Body of pancreas (tissue), 4 donors: Measurements from ENCODE around the gene SYNE3. TPM values are rescaled to one million over a fixed set of nuclear protein-coding genes. Genes with fewer than 3 reads are reported as not detected.

Experiments used
- ATAC-seq: fragments of 150-250 bp; one replicate; pipeline ENCODE4 v1.9.1; 2016
- DNase-seq, 4 donors: peaks; one replicate each; pipeline ENCODE4 v3.0.0-alpha.2; 2019
- H3K27ac ChIP-seq, 4 donors: fragments of 200-600 bp; sonication (generic); 1 replicate in 3 of 4; 2 replicates in 1 of 4; pipeline versions ENCODE4 v1.5.1 to v1.6.1; 2016 to 2019; ENCODE audit warnings: mild to moderate bottlenecking in 1 of 4, mixed read lengths in 1 of 4, moderate library complexity in 1 of 4
- H3K27me3 ChIP-seq, 2 donors: fragments of 200-600 bp; sonication (generic); one replicate each; pipeline ENCODE4 v1.6.0; 2016; ENCODE audit warnings: mild to moderate bottlenecking in 1 of 2
- H3K36me3 ChIP-seq, 2 donors: fragments of 200-600 bp; sonication (generic); replicated peaks in 1 of 2; 2 replicates each; pipeline ENCODE4 v1.5.1; 2016; ENCODE audit warnings: low read depth in 2 of 2; ENCODE audit not compliant: insufficient read depth in 1 of 2
- H3K4me1 ChIP-seq: fragments of 200-600 bp; sonication (generic); one replicate; pipeline ENCODE4 v1.6.0; 2016
- H3K4me3 ChIP-seq, 2 donors: fragments of 200-600 bp; sonication (generic); 1 replicate in 1 of 2; 2 replicates in 1 of 2; pipeline ENCODE4 v1.5.1; 2016 to 2019
- H3K9me3 ChIP-seq, 3 donors: fragments of 200-600 bp; sonication (generic); 1 replicate in 2 of 3; 2 replicates in 1 of 3; pipeline ENCODE4 v1.5.1; 2016
- POLR2A ChIP-seq, 3 donors: fragments of 450-650 bp; IDR thresholded peaks; one replicate each; pipeline ENCODE4 v1.6.1; 2016; ENCODE audit warnings: antibody characterized with exemption in 3 of 3, mild to moderate bottlenecking in 2 of 3
- WGBS, 2 donors: methylation state at CpG; one replicate each; pipeline ENCODE4 v1.1.5; 2017; 5-methylcytosine and 5-hydroxymethylcytosine counted together
- intact Hi-C: fragments of 100-400 bp; cut with DNase I; formaldehyde crosslinking; loops from one replicate; pipeline ENCODE4 v1.15.1; 2023
- total RNA-seq, 2 donors: library from RNA; depleted of rRNA; stranded (reverse); fragments of >200 nt; gene quantifications; one replicate each; pipeline ENCODE4 v1.1.0, GENCODE V29; 2016
- TF ChIP-seq, protein P1 (sequence below), 7 experiments: fragments of 450-650 bp in 4 of 7; fragments of 200-600 bp in 3 of 7; sonication (generic) in 3 of 7; IDR thresholded peaks; one replicate each; pipeline ENCODE4 v1.5.1; 2016 to 2019; ENCODE audit warnings: antibody characterized with exemption in 7 of 7

SYNE3 gene
- total RNA-seq, 2 donors from 2014 or later, result 7.0 to 7.3 TPM

DNA sequence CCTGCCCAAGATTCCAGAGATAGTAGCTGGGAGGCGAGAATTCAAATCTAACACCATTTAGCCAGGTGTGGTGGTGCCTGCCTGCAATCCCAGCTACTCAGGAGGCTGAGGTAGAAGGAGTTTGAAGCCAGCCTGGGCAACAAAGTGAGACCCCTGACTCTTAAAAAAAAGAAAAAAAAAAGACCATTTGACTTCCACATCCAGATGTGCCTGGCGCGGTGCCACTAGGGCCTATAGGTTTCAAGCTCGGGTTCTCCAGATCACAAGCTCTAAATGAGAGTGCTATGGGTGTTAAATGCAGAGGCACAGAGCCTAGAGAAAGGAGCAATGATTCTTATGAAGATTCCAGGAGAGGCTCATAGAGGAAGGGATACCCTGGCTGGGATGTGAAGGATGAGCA is 22.5 kb downstream of the SYNE3 start:
- no peaks in the 10 kb centered on the region for H3K36me3 ChIP-seq
- DNase-seq (no peak), ATAC-seq (no peak)
- H3K27ac ChIP-seq, result no peak overlapping the region
- H3K4me3 ChIP-seq, result no peak overlapping the region
- no peaks in the 10 kb centered on the region for H3K9me3 ChIP-seq
- H3K4me1 ChIP-seq, result no peaks in the 10 kb centered on the region
- TF ChIP-seq, protein P1, sequence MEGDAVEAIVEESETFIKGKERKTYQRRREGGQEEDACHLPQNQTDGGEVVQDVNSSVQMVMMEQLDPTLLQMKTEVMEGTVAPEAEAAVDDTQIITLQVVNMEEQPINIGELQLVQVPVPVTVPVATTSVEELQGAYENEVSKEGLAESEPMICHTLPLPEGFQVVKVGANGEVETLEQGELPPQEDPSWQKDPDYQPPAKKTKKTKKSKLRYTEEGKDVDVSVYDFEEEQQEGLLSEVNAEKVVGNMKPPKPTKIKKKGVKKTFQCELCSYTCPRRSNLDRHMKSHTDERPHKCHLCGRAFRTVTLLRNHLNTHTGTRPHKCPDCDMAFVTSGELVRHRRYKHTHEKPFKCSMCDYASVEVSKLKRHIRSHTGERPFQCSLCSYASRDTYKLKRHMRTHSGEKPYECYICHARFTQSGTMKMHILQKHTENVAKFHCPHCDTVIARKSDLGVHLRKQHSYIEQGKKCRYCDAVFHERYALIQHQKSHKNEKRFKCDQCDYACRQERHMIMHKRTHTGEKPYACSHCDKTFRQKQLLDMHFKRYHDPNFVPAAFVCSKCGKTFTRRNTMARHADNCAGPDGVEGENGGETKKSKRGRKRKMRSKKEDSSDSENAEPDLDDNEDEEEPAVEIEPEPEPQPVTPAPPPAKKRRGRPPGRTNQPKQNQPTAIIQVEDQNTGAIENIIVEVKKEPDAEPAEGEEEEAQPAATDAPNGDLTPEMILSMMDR (IDR thresholded peaks at IDR 0.05), result no peak
- no peak for TF ChIP-seq POLR2A (IDR thresholded peaks at IDR 0.05)
- intact Hi-C loops, result no loop called here
- WGBS, 2 donors, result 89 to 93% methylated on average over 4 of the region's 4 CpGs
- no peaks in the 10 kb centered on the region for H3K27me3 ChIP-seq

DNA sequence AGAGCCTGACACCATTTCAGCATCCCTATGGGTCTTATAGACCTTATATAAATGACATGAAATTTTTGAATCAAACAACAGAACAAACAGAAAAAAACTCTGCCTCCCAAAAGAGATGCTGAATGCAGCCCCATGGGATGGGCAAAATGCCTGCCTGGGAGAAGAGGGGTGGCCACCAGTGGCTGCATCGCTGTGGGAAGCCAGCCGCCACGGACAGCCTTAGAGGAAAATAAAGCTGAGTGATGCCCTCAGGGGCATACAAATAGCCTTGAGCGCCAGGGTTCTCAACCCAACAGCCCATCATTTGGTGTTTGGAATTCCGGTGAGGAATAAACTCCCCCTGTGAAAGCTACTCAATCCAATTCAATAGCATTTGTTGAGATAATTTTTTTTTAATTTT is 22.9 kb downstream of the SYNE3 start:
- Histone ChIP-seq H3K4me3 (no peak overlapping the region), H3K36me3 (no peaks in the 10 kb centered on the region), H3K27ac (no peak overlapping the region), H3K27me3 (no peaks in the 10 kb centered on the region), H3K9me3 (no peaks in the 10 kb centered on the region), H3K4me1 (no peaks in the 10 kb centered on the region)
- no peak for TF ChIP-seq POLR2A (IDR thresholded peaks at IDR 0.05)
- TF ChIP-seq, protein P1 (IDR thresholded peaks at IDR 0.05), result no peak
- intact Hi-C loops, result no loop called here
- ATAC-seq, result no peak
- 90% methylated on average over 5 of the region's 5 CpGs for WGBS, 2 donors
- DNase-seq, result no peak

DNA sequence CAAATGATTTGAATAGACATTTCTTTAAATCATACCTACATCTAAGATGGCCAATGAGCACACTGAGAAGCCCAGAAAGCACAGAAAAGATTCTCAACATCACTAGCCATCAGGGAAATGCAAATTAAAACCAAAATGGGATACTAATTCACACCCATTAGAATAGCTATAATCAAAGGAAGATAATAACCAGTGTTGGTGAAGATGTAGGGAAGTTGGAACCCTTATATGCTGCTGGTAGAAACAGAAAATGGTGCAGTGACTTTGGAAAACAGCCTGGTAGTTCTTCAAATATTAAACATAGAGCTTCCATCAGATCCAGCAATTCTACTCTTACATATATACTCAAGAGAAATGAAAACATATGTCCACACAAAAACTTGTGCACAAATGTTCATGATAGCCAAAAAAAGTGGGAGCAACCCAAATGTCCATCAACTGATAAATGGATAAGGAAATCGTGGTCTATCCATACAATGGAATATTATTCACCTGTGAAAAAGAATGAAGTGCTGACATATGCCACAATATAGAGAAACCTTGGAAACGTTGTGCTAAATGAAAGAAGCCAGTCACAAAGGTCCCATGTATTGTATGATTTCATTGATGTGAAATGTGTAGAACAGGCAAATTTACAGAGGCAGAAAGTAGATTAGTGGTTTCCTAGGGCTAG is 24.4 kb downstream of the SYNE3 start:
- ATAC-seq (no peak), DNase-seq (no peak)
- no peak for TF ChIP-seq POLR2A (IDR thresholded peaks at IDR 0.05)
- TF ChIP-seq, protein P1 (IDR thresholded peaks at IDR 0.05), result no peak
- Histone ChIP-seq H3K9me3 (no peaks in the 10 kb centered on the region), H3K4me3 (no peak overlapping the region), H3K36me3 (no peaks in the 10 kb centered on the region), H3K27me3 (no peaks in the 10 kb centered on the region), H3K4me1 (no peaks in the 10 kb centered on the region), H3K27ac (no peak overlapping the region)
- 46 to 70% methylated on average over 2 of the region's 2 CpGs for WGBS, 2 donors
- intact Hi-C loops, result no loop called here

DNA sequence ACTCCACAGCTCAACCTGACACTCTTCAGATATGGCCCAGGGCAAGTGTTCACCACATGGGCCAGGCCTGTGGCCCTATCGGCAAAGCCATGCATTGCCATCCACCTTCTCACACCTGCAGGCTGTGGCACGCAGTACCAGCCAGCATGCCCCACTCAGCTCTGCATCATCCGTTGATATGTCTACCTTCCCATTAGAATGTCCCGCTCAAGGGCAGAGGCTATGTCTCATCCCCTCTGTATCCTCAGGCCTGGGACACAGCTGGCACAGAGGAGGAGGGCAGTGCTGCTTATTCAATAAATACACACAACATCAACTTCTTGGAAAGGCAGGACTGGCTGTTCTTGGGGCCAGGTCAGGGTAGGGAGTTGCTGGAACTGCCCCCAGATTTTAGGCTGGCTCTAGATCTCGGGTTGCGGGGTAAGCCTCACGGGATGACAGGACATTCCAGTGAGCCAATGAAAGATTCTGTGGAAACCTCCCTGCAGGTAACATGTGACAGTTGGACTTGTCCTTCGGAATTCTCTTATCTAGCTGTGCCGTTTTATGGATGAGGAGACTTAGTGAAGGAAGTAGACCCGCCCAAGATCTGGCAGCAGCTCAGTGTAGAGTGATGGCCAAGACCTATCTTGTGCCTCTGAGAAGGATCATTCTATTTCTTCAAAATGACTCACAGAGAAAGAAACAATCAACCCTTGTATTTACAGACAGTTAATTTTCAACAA is 25.6 kb downstream of the SYNE3 start:
- ATAC-seq (no peak), DNase-seq (no peak)
- TF ChIP-seq, protein P1 (IDR thresholded peaks at IDR 0.05), result no peak
- TF ChIP-seq POLR2A (IDR thresholded peaks at IDR 0.05), result no peak
- H3K27ac ChIP-seq, result no peak overlapping the region
- H3K36me3 ChIP-seq, result no peaks in the 10 kb centered on the region
- H3K27me3 ChIP-seq, result no peaks in the 10 kb centered on the region
- H3K9me3 ChIP-seq, result no peaks in the 10 kb centered on the region
- H3K4me1 ChIP-seq, result no peaks in the 10 kb centered on the region
- intact Hi-C loops, result no loop called here
- no peak overlapping the region for H3K4me3 ChIP-seq
- WGBS, 2 donors, result 71% methylated on average over 6 to 10 of the region's 10 CpGs

DNA sequence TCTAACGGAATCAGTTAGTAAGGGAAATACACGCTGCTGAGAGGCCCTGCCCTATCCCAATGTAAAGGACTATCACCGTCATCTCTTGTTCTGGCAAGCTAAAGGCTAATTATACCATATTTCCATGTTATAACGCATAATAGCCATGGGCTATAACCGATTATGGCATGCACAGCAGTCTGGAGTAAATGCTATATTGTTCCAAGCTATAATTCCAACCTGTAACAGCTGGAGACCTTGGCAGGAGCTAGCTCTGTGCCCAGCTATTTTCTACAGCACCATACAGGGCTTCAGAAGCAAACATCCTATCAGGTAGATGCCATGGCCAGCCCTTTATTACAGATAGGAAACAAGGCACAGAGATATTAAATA is 26.3 kb downstream of the SYNE3 start:
- intact Hi-C loops, result no loop called here
- no peak for ATAC-seq
- H3K27me3 ChIP-seq, result no peaks in the 10 kb centered on the region
- no peak overlapping the region for H3K4me3 ChIP-seq
- 92 to 96% methylated on average over 5 of the region's 5 CpGs for WGBS, 2 donors
- H3K27ac ChIP-seq, result no peak overlapping the region
- DNase-seq, result no peak
- TF ChIP-seq, protein P1 (IDR thresholded peaks at IDR 0.05), result no peak
- no peak for TF ChIP-seq POLR2A (IDR thresholded peaks at IDR 0.05)
- no peaks in the 10 kb centered on the region for H3K36me3 ChIP-seq
- no peaks in the 10 kb centered on the region for H3K4me1 ChIP-seq
- H3K9me3 ChIP-seq, result no peaks in the 10 kb centered on the region
